ENCODE measurements around the gene RXRA. TPM values are rescaled to one million over a fixed set of nuclear protein-coding genes. Genes with fewer than 3 reads are reported as not detected.

Gene RXRA
- total and polyA plus RNA-seq, 2 donors (not counting 3 experiments of a cell fraction or from before 2014, with no cell fraction given): 15.4 to 37.4 TPM

- intact Hi-C loops (cut with micrococcal nuclease): loop anchor here (10.0 kb wide), 1 partner anchor 338 kb away; no protein-coding TSS in a partner anchor
- no peaks in the 10 kb centered on the region for H3K27me3 ChIP-seq (ENCODE audit: control insufficient read depth in 2 of 2, insufficient read depth in 2 of 2, low read length in 2 of 2)
- H3K4me2 ChIP-seq (ENCODE audit: insufficient read depth, low read length): no peak overlapping the region
- TF ChIP-seq FOS (IDR thresholded peaks at IDR 0.05; ENCODE audit: borderline replicate concordance, insufficient read depth, low read length) (no peak), GATA2 (IDR thresholded peaks at IDR 0.05; ENCODE audit: insufficient read depth, insufficient read length, low read depth, low read length) (no peak), JUN (IDR thresholded peaks at IDR 0.05; ENCODE audit: borderline replicate concordance, insufficient read depth, insufficient read length, low read depth) (no peak), EZH2 (IDR thresholded peaks at IDR 0.05; ENCODE audit: borderline replicate concordance, low read depth, low read length, severe bottlenecking) (no peak), MYC (IDR thresholded peaks at IDR 0.05; ENCODE audit: low read depth, low read length) (no peak), POLR2AphosphoS5 (IDR thresholded peaks at IDR 0.05; ENCODE audit: insufficient read depth, low read depth, low read length) (no peak), POLR2A (IDR thresholded peaks at IDR 0.05; ENCODE audit: low read depth, low read length) (no peak)
- TF ChIP-seq, protein P1, sequence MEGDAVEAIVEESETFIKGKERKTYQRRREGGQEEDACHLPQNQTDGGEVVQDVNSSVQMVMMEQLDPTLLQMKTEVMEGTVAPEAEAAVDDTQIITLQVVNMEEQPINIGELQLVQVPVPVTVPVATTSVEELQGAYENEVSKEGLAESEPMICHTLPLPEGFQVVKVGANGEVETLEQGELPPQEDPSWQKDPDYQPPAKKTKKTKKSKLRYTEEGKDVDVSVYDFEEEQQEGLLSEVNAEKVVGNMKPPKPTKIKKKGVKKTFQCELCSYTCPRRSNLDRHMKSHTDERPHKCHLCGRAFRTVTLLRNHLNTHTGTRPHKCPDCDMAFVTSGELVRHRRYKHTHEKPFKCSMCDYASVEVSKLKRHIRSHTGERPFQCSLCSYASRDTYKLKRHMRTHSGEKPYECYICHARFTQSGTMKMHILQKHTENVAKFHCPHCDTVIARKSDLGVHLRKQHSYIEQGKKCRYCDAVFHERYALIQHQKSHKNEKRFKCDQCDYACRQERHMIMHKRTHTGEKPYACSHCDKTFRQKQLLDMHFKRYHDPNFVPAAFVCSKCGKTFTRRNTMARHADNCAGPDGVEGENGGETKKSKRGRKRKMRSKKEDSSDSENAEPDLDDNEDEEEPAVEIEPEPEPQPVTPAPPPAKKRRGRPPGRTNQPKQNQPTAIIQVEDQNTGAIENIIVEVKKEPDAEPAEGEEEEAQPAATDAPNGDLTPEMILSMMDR (IDR thresholded peaks at IDR 0.05; ENCODE audit: extremely low read depth in 1 of 2, insufficient read depth in 1 of 2, low read depth in 1 of 2, low read length in 2 of 2): no peak
- TF ChIP-seq, protein P2, sequence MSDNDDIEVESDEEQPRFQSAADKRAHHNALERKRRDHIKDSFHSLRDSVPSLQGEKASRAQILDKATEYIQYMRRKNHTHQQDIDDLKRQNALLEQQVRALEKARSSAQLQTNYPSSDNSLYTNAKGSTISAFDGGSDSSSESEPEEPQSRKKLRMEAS (IDR thresholded peaks at IDR 0.05; ENCODE audit: insufficient read depth, insufficient read length): no peak
- ChIA-PET POLR2A (no interaction called here), CTCF (interaction anchor here (1.2 to 1.5 kb wide), 2 partner anchors 9 to 14 kb away, joined by 3 to 5 read pairs; no protein-coding TSS in a partner anchor)
- H2AFZ ChIP-seq (ENCODE audit: low read depth, low read length): no peak overlapping the region
- H3K9me1 ChIP-seq (replicated peaks; ENCODE audit: control insufficient read depth, extremely low read depth, insufficient read depth, low read length): no peaks in the 10 kb centered on the region
- H3K27ac ChIP-seq (ENCODE audit: insufficient read depth, low read depth, low read length): no peak overlapping the region
- H3K36me3 ChIP-seq (ENCODE audit: control insufficient read depth in 2 of 2, extremely low read depth in 1 of 2, insufficient read depth in 2 of 2, low read length in 2 of 2): no peaks in the 10 kb centered on the region
- H3K79me2 ChIP-seq (ENCODE audit: control insufficient read depth, insufficient read depth, low read length): peaks cover 10% of the 10 kb centered on the region
- BruUV-seq (replicated peaks): no TSS peak
- no peak overlapping the region for H3K4me3 ChIP-seq (replicated peaks in 1 of 3; ENCODE audit: insufficient read depth in 1 of 3, low read depth in 1 of 3, low read length in 3 of 3)
- no peak overlapping the region for H3K9ac ChIP-seq (replicated peaks; ENCODE audit: extremely low read depth, insufficient read depth, low read length)
- no peaks in the 10 kb centered on the region for H4K20me1 ChIP-seq (replicated peaks; ENCODE audit: control insufficient read depth, extremely low read depth, insufficient read depth, low read length)
- no peaks in the 10 kb centered on the region for H3K9me3 ChIP-seq (replicated peaks; ENCODE audit: control insufficient read depth, insufficient read depth, low read length)
- FAIRE-seq: no peak
- dilution Hi-C loops (cut with MboI; ENCODE audit: extremely low pct_ligation_motif_present, low sequenced_read_pairs): no loop called here
- H3K4me1 ChIP-seq (ENCODE audit: control insufficient read depth, extremely low read depth, insufficient read depth, low read length): peaks cover 19% of the 10 kb centered on the region
- no peak for DNase-seq (ENCODE audit: low read depth, low spot score)
Observed at GRCh38 chr9:134383148-134383547, 56.9 kb downstream of the RXRA start.

All from endothelial cell of umbilical vein (primary cell).